ENCODE results near the gene CORO2B. TPM values are rescaled to one million over a fixed set of nuclear protein-coding genes. Genes with fewer than 3 reads are reported as not detected.

CORO2B gene
- total RNA-seq, 1 donor from 2014 or later: 2.7 TPM

DNA sequence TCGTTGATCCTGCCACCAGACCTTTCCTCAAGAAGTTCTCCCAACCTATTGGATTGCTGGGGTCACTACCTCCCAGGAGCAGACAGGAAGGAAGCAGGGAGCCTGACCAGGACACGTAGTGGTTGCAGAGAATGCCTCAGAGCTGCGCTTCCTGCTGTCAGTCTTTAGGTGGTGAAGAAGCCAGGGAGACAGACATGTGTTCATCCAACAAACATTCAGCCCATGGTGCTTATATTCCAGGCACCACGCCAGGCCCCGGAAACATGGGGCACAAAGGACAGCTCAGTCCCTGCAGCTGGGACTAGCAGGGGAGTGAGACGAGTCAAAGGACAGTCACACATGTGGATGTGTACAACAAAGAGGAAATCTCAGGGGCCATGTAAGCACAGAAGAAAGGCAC is 26.0 kb upstream of the CORO2B start:
- peak; percentile 75 for DNase-seq (ENCODE audit: low spot score)
- intact Hi-C loops (cut with DNase I): loop anchor here (2.0 kb wide), 1 partner anchor 322 kb away; no protein-coding TSS in a partner anchor

GRCh38 chr15:68553314-68553993 is 25.3 kb upstream of the CORO2B start:
- DNase-seq (ENCODE audit: low spot score): peak; percentile 68
- intact Hi-C loops (cut with DNase I): loop anchor here (2.0 kb wide), 1 partner anchor 321 kb away; no protein-coding TSS in a partner anchor

DNA sequence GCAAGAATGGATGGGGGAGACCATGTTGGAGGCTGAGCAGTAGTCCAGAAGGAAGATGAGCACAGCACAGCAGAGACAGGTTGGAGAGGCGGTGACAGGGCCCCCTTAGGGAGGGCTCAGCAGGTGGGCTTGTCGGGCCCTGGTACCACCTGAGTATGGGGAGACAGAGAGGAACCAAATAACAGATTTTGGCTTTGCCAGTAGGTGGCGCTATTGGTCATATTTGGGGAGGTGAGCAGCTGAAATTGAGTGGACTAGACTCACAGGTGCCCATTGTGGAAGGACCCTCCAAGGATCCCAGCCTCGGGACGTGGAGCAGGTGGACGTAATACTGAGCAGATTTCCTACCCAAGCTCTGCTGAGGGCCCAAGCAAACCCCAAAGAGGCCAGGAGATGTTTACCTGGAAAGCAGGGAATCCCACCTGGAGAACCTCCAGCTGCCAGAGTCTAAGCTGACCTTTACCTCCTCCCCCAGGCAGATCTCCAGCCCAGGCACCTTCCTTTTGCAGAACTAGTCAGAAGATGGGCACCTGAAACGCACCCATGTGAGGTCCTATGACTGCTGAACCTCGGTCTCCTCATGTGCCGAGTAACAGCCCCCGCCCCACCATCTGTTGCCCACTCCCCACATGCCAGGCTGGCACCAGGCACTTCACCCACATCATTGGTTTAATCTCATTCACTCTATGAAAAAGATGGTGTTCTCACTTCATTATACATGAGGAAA is 24.6 kb upstream of the CORO2B start:
- intact Hi-C loops (cut with DNase I): loop anchor here (2.0 kb wide), 2 partner anchors 321 to 371 kb away; no protein-coding TSS in a partner anchor
- peak; percentile 79 for DNase-seq (ENCODE audit: low spot score)

- intact Hi-C loops (cut with DNase I): loop anchor here (2.0 to 5.0 kb wide), 2 partner anchors 172 to 370 kb away; no protein-coding TSS in a partner anchor
- DNase-seq (ENCODE audit: low spot score): peak; percentile 65
These were observed 23.8 kb upstream of the CORO2B start for GRCh38 chr15:68554721-68555678.

DNA sequence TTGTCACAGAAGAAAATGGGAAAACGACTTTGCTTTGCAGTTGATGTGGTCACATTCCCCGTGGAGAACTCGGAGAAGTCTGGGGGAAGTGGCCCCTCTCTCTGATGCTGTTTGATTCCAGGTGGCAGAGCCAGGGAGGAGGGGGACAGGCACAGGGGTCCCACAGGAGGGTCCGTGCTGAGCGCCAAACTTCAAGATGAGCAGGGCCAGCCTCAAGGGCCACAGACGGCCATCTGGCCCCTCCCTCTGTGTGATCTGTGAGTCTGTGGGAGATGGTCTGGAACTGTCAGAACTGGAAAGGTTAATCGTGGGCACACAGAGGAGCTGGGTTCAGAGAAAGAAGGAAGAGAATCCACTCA is 23.1 kb upstream of the CORO2B start:
- intact Hi-C loops (cut with DNase I): loop anchor here (2.0 to 5.0 kb wide), 2 partner anchors 172 to 369 kb away; no protein-coding TSS in a partner anchor
- DNase-seq (ENCODE audit: low spot score): no peak

DNA sequence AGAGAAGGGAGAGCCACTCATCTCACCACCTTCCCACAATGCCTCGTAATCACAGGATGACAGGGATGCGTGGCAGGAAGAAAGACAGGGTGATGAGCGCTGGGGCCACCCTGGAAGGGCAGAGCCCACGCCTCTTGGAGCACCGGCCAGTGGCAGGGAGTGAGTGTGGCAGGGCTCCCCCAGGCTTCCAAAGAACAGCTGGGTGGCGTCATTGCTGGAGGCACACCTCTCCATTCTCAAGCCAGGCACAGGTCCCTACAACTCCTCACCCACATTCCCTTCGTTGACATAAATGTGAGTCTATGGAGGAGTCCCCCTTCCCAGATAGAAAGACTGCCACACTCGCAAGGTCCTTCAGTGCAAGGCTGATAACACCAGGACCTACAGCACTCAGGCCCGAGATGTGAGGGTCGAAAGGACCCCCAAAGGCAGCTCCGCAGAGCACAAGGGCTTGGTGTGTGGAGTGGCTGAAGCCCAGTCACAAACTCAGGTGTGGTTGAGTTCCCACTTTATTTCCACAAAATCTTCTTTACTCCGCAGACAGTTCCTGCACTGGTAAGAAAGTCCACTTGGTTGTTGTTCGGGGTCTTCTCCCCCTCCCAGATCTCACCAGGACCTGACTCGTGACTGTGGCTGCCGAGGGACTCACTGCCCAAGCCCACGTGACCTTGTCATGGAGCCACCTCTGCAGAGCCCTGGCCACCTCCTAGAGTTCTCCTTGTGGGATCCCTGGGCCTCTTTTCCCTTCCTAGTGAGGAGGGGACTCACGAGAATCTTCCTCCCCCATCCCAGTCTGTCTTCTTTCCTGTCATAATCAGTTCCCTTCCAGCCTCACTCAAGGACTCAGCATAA is 22.4 kb upstream of the CORO2B start:
- DNase-seq (ENCODE audit: low spot score): peak; percentile 72
- intact Hi-C loops (cut with DNase I): loop anchor here (5.0 kb wide), 1 partner anchor 171 kb away; no protein-coding TSS in a partner anchor

- intact Hi-C loops (cut with DNase I): loop anchor here (5.0 kb wide), 1 partner anchor 170 kb away; no protein-coding TSS in a partner anchor
- DNase-seq (ENCODE audit: low spot score): peak; percentile 29
These were observed 21.1 kb upstream of the CORO2B start for GRCh38 chr15:68557469-68558317.

DNA sequence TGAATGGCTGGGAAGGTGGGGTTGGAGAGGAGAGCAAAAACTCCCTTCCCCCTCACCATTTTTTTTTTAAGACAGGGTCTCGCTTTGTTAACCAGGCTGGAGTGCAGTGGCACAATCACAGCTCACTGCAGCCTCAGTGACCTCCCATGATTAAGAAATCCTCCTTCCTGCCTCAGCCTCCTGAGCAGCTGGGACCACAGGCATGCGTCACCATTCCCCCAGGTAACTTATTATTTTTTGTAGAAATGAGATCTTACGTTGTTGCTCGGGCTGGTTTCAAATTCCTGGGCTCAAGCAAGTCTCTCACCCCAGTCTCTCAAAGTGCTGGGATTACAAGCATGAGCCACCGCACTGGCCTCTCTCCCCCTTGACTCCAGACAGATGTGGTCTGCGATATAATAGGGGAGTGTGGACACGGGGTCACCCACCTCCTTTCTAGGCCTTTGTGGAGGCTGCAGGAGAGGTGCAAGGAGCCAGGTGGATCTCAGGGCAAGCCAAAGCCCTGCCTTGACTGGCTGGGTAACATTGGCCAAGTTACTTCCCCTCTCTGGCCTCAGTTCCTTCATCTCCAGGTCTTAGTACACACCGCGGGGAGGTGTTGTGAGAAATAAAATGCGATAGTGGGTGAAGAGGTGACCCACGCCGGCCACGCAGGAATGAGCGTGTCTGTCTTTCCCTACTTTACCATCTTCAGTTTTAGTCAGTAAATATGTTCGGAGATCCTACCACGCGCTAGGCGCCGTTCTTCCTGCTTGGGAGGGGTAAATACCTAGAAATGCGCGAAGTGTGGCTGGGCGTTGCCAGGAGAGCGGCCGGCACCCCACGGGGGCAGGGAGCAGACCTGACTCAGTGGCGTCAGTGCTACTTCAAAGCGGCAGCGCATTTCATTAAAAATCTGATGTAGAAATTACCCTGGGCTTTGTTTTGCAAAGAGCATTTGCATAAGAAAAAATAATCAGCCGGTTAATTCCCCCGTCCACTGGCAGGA is 20.2 kb upstream of the CORO2B start:
- peak; percentile 66 for DNase-seq (ENCODE audit: low spot score)
- intact Hi-C loops (cut with DNase I): loop anchor here (1.0 to 5.0 kb wide), 2 partner anchors 115 to 169 kb away; no protein-coding TSS in a partner anchor

GRCh38 chr15:68559345-68560310 is 19.2 kb upstream of the CORO2B start:
- intact Hi-C loops (cut with DNase I): loop anchor here (1.0 to 5.0 kb wide), 2 partner anchors 114 to 168 kb away; no protein-coding TSS in a partner anchor

GRCh38 chr15:68560501-68561113 is 18.2 kb upstream of the CORO2B start:
- intact Hi-C loops (cut with DNase I): no loop called here
- peak; percentile 59 for DNase-seq (ENCODE audit: low spot score)

More at GRCh38 chr15:68559345-68560310, 19.2 kb upstream of the CORO2B start:
- peak; percentile 93 for DNase-seq (ENCODE audit: low spot score)

DNA sequence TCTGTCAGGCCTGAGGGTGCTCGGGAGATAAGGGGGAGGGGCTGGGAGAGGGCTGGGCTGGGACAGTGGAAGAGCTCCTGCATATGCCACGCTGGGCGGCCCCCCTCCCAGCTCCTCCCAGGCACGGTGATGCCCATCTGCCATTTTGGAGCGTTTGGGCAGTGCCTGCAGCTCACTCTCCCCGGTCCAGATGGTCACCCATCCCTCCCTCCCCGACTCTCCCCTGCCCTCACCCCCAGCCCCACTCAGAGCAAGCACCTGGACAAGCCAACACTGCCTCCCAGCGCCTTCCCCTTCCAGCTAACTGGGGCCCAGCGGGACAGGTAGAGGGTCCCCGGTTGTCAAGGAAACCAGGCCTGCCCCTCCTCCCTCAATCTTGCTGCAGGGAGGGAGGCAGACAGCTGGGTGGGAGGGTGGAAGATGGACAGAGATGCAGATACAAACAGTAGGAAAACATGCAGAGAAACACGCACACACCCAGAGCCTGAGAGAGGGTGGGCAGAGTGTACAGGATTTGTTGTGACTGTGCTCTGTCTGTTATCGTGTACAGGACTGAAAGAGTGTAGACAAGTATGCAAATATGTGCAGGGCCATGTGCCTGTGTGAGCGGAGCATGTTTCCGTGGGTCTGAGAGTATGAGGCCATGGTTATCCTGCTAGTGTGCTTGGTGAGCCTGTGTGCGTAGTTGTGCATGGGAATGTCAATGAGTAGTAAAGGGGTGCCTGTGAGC is 17.5 kb upstream of the CORO2B start:
- intact Hi-C loops (cut with DNase I): no loop called here
- peak; percentile 60 for DNase-seq (ENCODE audit: low spot score)

- peak; percentile 15 for DNase-seq (ENCODE audit: low spot score)
- intact Hi-C loops (cut with DNase I): no loop called here
These were observed 16.9 kb upstream of the CORO2B start for GRCh38 chr15:68561901-68562300.

DNA sequence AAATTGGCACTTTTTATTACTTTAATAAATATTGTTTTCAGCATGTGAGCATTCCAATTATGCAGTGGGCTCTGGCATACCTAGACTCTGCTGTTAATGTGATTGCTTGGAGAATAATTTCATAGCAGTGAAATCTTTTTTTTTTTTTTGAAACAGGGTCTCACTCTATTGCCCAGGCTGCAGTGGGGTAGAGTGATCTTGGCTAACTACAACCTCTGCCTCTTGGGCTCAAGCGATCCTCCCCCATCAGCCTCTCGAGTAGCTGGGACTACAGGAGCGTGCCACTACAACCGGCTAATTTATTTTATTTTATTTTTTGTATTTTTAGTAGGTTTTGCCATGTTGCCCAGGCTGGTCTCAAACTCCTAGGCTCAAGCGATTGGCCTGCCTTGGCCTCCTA is 14.6 kb upstream of the CORO2B start:
- intact Hi-C loops (cut with DNase I): no loop called here
- DNase-seq (ENCODE audit: low spot score): peak; percentile 24

DNA sequence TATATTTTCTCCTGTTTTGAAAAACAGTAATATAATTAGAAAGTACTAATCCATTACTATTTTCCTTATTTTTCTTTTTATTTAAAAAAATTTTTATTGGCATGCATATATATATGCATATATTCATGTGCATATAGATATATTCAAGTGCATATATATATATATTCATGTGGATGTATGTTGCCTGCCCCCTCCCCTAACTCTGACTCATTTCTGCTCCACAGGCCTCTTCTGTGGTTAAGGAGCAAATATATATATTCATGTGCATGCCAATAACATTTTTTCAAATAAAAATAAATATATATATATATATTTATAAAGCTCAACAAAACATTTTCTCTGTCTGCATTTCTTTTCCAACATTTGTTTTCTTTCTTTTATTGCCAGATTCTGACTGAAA is 13.6 kb upstream of the CORO2B start:
- intact Hi-C loops (cut with DNase I): no loop called here
- no peak for DNase-seq (ENCODE audit: low spot score)

Data from cardiac septum (tissue), 1 donor.